H9 (cell line): ENCODE measurements around the gene CDH4. TPM values are rescaled to one million over a fixed set of nuclear protein-coding genes. Genes with fewer than 3 reads are reported as not detected.
A peak's percentile ranks its signal among the peaks of the same experiment; 100 is the strongest.

Source experiments
- DNase-seq: peaks from one replicate; pipeline ENCODE4 v3.0.0-alpha.2; 2017
- H2AFZ ChIP-seq: one replicate; pipeline ENCODE4 v1.6.1; 2013; ENCODE audit warnings: mild to moderate bottlenecking, low read length, control low read depth, moderate library complexity
- H2AK5ac ChIP-seq: 2 replicates; pipeline ENCODE4 v1.6.1; 2013; ENCODE audit warnings: low read length, control low read depth, mixed read lengths; ENCODE audit not compliant: insufficient read length
- H2BK120ac ChIP-seq: one replicate; pipeline ENCODE4 v1.6.1; 2013; ENCODE audit warnings: low read depth, mild to moderate bottlenecking, low read length, control low read depth, inconsistent platforms; ENCODE audit not compliant: poor library complexity, severe bottlenecking
- H2BK12ac ChIP-seq: 2 replicates; pipeline ENCODE4 v1.6.1; 2013; ENCODE audit warnings: low read length, control low read depth, mixed read lengths, low read depth; ENCODE audit not compliant: insufficient read length
- H2BK15ac ChIP-seq: 2 replicates; pipeline ENCODE4 v1.6.1; 2013; ENCODE audit warnings: low read depth, low read length, control low read depth
- H2BK20ac ChIP-seq: one replicate; pipeline ENCODE4 v1.6.1; 2013; ENCODE audit warnings: low read depth, mild to moderate bottlenecking, low read length, control low read depth, inconsistent platforms; ENCODE audit not compliant: poor library complexity, severe bottlenecking
- H2BK5ac ChIP-seq: 2 replicates; pipeline ENCODE4 v1.6.1; 2013; ENCODE audit warnings: low read length, control low read depth, mixed read lengths; ENCODE audit not compliant: insufficient read length
- H3K14ac ChIP-seq: 2 replicates; pipeline ENCODE4 v1.6.1; 2013; ENCODE audit warnings: low read length, control low read depth; ENCODE audit not compliant: insufficient read depth
- H3K18ac ChIP-seq: 2 replicates; pipeline ENCODE4 v1.6.1; 2013; ENCODE audit warnings: low read depth, mild to moderate bottlenecking, mixed read lengths, low read length, control low read depth; ENCODE audit not compliant: insufficient read length
- H3K23ac ChIP-seq: 2 replicates; pipeline ENCODE4 v1.6.1; 2013; ENCODE audit warnings: low read length, control low read depth, mixed read lengths, low read depth; ENCODE audit not compliant: insufficient read length
- H3K23me2 ChIP-seq: 2 replicates; pipeline ENCODE4 v1.6.1; 2013; ENCODE audit warnings: low read depth, mild to moderate bottlenecking, mixed read lengths, low read length, control low read depth; ENCODE audit not compliant: insufficient read length, poor library complexity, severe bottlenecking
- H3K27ac ChIP-seq: 2 replicates; pipeline ENCODE4 v1.5.1; 2013; ENCODE audit warnings: low read length, control low read depth, mixed read lengths, low read depth; ENCODE audit not compliant: insufficient read length
- H3K27me3 ChIP-seq: 2 replicates; pipeline ENCODE4 v1.6.1; 2013; ENCODE audit warnings: low read length, control low read depth, inconsistent platforms; ENCODE audit not compliant: insufficient read depth
- H3K4ac ChIP-seq: 2 replicates; pipeline ENCODE4 v1.6.1; 2013; ENCODE audit warnings: low read depth, mild to moderate bottlenecking, control low read depth, inconsistent platforms, low read length, moderate library complexity
- H3K4me1 ChIP-seq: 2 replicates; pipeline ENCODE4 v1.6.1; 2013; ENCODE audit warnings: low read length, control low read depth, inconsistent platforms; ENCODE audit not compliant: insufficient read depth
- H3K4me2 ChIP-seq: 2 replicates; pipeline ENCODE4 v1.6.1; 2013; ENCODE audit warnings: low read length, control low read depth, mixed read lengths; ENCODE audit not compliant: insufficient read length, insufficient read depth
- H3K56ac ChIP-seq: 2 replicates; pipeline ENCODE4 v1.6.1; 2013; ENCODE audit warnings: low read depth, mild to moderate bottlenecking, mixed read lengths, low read length, control low read depth; ENCODE audit not compliant: insufficient read length
- H3K79me1 ChIP-seq: 2 replicates; pipeline ENCODE4 v1.6.1; 2013; ENCODE audit warnings: low read depth, mild to moderate bottlenecking, moderate library complexity, low read length, control low read depth, inconsistent platforms; ENCODE audit not compliant: insufficient read depth, poor library complexity, severe bottlenecking
- H3K79me2 ChIP-seq: 2 replicates; pipeline ENCODE4 v1.6.1; 2013; ENCODE audit warnings: low read length, control low read depth, inconsistent platforms; ENCODE audit not compliant: insufficient read depth
- H3K9ac ChIP-seq: 2 replicates; pipeline ENCODE4 v1.6.1; 2013; ENCODE audit warnings: low read length, control low read depth, mixed read lengths; ENCODE audit not compliant: insufficient read length; ENCODE audit errors: extremely low read depth
- H3K9me3 ChIP-seq: one replicate; pipeline ENCODE4 v1.6.1; 2013; ENCODE audit warnings: low read depth, low read length, inconsistent platforms; ENCODE audit not compliant: control insufficient read depth
- H3T11ph ChIP-seq: one replicate; pipeline ENCODE4 v1.6.1; 2013; ENCODE audit warnings: mild to moderate bottlenecking, low read length, control low read depth, inconsistent platforms
- H4K20me1 ChIP-seq: one replicate; pipeline ENCODE4 v1.6.1; 2013; ENCODE audit not compliant: control insufficient read depth, insufficient read length, insufficient read depth
- H4K5ac ChIP-seq: 2 replicates; pipeline ENCODE4 v1.6.1; 2013; ENCODE audit warnings: low read depth, mild to moderate bottlenecking, mixed read lengths, low read length, control low read depth; ENCODE audit not compliant: insufficient read length
- H4K8ac ChIP-seq: replicated peaks from 2 replicates; pipeline ENCODE4 v1.6.1; 2013; ENCODE audit warnings: low read length, control low read depth, mixed read lengths, low read depth; ENCODE audit not compliant: insufficient read length
- H4K91ac ChIP-seq: 2 replicates; pipeline ENCODE4 v1.6.1; 2013; ENCODE audit warnings: low read depth, mild to moderate bottlenecking, moderate library complexity, mixed read lengths, low read length, control low read depth; ENCODE audit not compliant: insufficient read length
- H3K27ac Mint-ChIP-seq, 3 experiments: 2 replicates in 2 of 3; 3 replicates in 1 of 3; pipeline ENCODE4 v1.8.0; 2020 to 2021; ENCODE audit warnings: mixed read lengths in 3 of 3, mild to moderate bottlenecking in 1 of 3, moderate library complexity in 1 of 3
- H3K27me3 Mint-ChIP-seq: 2 replicates; pipeline ENCODE4 v1.8.0; 2021; ENCODE audit warnings: low read depth, mild to moderate bottlenecking, moderate library complexity, mixed read lengths
- H3K36me3 Mint-ChIP-seq, 3 experiments: 2 replicates in 2 of 3; 3 replicates in 1 of 3; pipeline ENCODE4 v1.8.0; 2020 to 2021; ENCODE audit warnings: low read depth in 3 of 3, mixed read lengths in 3 of 3; ENCODE audit not compliant: insufficient read depth in 1 of 3
- H3K4me1 Mint-ChIP-seq, 2 experiments: 2 replicates each; pipeline ENCODE4 v1.8.0; 2020; ENCODE audit warnings: mixed read lengths in 2 of 2
- H3K4me3 Mint-ChIP-seq, 2 experiments: 2 replicates in 1 of 2; 3 replicates in 1 of 2; pipeline ENCODE4 v1.8.0; 2020 to 2021; ENCODE audit warnings: mild to moderate bottlenecking in 2 of 2, mixed read lengths in 2 of 2, moderate library complexity in 1 of 2
- H3K9me3 Mint-ChIP-seq, 2 experiments: 2 replicates in 1 of 2; 3 replicates in 1 of 2; pipeline ENCODE4 v1.8.0; 2020; ENCODE audit warnings: mild to moderate bottlenecking in 2 of 2, mixed read lengths in 2 of 2, moderate library complexity in 1 of 2
- WGBS: extraction: QIAGEN DNeasy Blood & Tissue Kit; methylation state at CpG from one replicate; pipeline ENCODE4 v1.1.7; 2013; ENCODE audit warnings: missing lambda C conversion rate, low lambda C conversion rate, mixed read lengths; ENCODE audit not compliant: insufficient read length; ENCODE audit errors: extremely low coverage; 5-methylcytosine and 5-hydroxymethylcytosine counted together
- total RNA-seq: library from RNA; stranded (reverse); gene quantifications from 2 replicates; pipeline ENCODE4 v1.2.1, GENCODE V29; 2021
- TF ChIP-seq, protein P1 (sequence below): fragments of 200-600 bp; sonication (generic); conservative IDR thresholded peaks from 3 replicates; pipeline ENCODE4 v1.8.0; 2021; ENCODE audit warnings: antibody characterized with exemption, mild to moderate bottlenecking

CDH4 gene
- total RNA-seq, 1 experiment from 2014 or later = 3.0 TPM

DNA sequence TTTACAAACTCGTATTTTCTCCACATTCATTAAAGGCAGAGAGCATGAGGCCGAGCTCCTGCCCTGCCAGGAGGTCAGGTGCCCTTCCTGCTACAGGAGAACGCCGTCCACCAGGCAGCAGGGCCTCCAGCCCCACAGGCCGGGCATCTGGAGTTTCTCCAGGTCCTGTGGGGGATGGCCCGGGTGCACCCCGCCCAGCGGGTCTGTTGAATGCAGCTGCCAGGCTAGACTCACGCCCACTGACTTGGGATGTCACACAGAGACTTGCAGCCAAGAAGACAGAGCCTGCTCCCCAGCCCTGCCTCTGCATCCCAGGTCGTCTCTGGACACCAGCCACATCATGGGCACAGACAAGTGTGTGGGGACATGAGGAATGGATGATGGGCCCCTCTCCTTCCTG lies 376.4 kb downstream of the CDH4 start:
- H3K23ac ChIP-seq = no peak overlapping the region
- no CpG with 5 or more reads among the region's 10 CpGs for WGBS
- no peak overlapping the region for H2BK5ac ChIP-seq
- DNase-seq = no peak
- peaks cover 46% of the 10 kb centered on the region for H3K27me3 Mint-ChIP-seq
- H3K79me1 ChIP-seq = no peaks in the 10 kb centered on the region
- no peaks in the 10 kb centered on the region for H4K20me1 ChIP-seq
- H4K5ac ChIP-seq = no peak overlapping the region
- H2AFZ ChIP-seq = no peak overlapping the region
- H2BK12ac ChIP-seq = no peak overlapping the region
- H3K56ac ChIP-seq = no peak overlapping the region
- H3K9me3 ChIP-seq = no peaks in the 10 kb centered on the region
- H2AK5ac ChIP-seq = no peak overlapping the region
- no peak overlapping the region for H2BK20ac ChIP-seq
- no peak overlapping the region for H4K8ac ChIP-seq
- no peaks in the 10 kb centered on the region; the same call in 1 of the 2 replicates for H3K27me3 ChIP-seq
- no peak overlapping the region for H2BK120ac ChIP-seq
- H3K4ac ChIP-seq = no peak overlapping the region
- H3K4me1 Mint-ChIP-seq = peaks cover 4 to 10% of the 10 kb centered on the region in 2 experiments; a peak in 3 of 4 replicates
- no peak overlapping the region for H3K18ac ChIP-seq
- H3T11ph ChIP-seq = no peak overlapping the region
- TF ChIP-seq, protein P1, sequence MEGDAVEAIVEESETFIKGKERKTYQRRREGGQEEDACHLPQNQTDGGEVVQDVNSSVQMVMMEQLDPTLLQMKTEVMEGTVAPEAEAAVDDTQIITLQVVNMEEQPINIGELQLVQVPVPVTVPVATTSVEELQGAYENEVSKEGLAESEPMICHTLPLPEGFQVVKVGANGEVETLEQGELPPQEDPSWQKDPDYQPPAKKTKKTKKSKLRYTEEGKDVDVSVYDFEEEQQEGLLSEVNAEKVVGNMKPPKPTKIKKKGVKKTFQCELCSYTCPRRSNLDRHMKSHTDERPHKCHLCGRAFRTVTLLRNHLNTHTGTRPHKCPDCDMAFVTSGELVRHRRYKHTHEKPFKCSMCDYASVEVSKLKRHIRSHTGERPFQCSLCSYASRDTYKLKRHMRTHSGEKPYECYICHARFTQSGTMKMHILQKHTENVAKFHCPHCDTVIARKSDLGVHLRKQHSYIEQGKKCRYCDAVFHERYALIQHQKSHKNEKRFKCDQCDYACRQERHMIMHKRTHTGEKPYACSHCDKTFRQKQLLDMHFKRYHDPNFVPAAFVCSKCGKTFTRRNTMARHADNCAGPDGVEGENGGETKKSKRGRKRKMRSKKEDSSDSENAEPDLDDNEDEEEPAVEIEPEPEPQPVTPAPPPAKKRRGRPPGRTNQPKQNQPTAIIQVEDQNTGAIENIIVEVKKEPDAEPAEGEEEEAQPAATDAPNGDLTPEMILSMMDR = no peak
- no peak overlapping the region for H3K9ac ChIP-seq
- no peaks in the 10 kb centered on the region for H3K9me3 Mint-ChIP-seq
- H3K14ac ChIP-seq = no peak overlapping the region
- H3K4me1 ChIP-seq = no peaks in the 10 kb centered on the region
- H3K4me3 Mint-ChIP-seq = peak overlapping the region in 1 of 2 experiments; percentile 65; a peak in 1 of 5 replicates
- H3K23me2 ChIP-seq = no peaks in the 10 kb centered on the region
- no peaks in the 10 kb centered on the region; a peak in 1 of 7 replicates for H3K36me3 Mint-ChIP-seq
- H3K27ac ChIP-seq = no peak overlapping the region
- no peak overlapping the region for H4K91ac ChIP-seq
- H3K4me2 ChIP-seq = no peak overlapping the region
- no peaks in the 10 kb centered on the region for H3K79me2 ChIP-seq
- peak overlapping the region in 1 of 3 experiments; percentile 43; a peak in 2 of 7 replicates for H3K27ac Mint-ChIP-seq
- no peak overlapping the region for H2BK15ac ChIP-seq
